Measurements from ENCODE around the gene STRA8. TPM values are rescaled to one million over a fixed set of nuclear protein-coding genes. Genes with fewer than 3 reads are reported as not detected.

STRA8 gene
- total RNA-seq, 1 experiment from 2014 or later: not detected

DNA sequence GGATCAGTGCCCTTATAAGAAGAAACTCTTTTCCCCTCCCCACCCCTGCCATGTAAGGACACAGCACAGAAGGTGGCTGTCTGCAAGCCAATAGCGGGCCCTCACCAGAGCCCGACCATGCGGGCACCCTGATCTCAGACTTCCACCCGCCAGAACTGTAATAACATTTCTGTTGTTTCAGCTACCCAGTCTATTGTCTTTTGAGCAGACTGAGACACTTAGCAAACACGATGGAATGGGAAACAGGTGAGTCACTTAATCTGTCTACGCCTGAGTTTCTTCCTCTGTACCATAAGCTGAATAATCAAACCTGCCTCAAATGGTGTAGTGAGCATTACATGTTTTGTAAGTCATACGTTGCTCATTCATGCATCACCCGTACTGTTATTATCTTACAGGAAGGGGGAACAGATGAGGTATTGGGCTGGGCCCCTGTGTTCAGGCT lies 58.2 kb downstream of the STRA8 start:
- H3K27ac Mint-ChIP-seq (ENCODE audit: low read depth, unreplicated experiment): peak overlapping the region; percentile 83
- CTCF ChIA-PET: interaction anchor here (1.3 to 3.9 kb wide), 2 partner anchors 11 to 44 kb away, joined by 10 to 27 read pairs; no protein-coding TSS in a partner anchor
- no TSS peak for BruUV-seq (replicated peaks)
- H3K9me3 Mint-ChIP-seq (ENCODE audit: unreplicated experiment): no peaks in the 10 kb centered on the region
- no peak overlapping the region for H3K4me3 Mint-ChIP-seq (ENCODE audit: unreplicated experiment)
- POLR2A ChIA-PET: interaction anchor here (0.6 to 2.1 kb wide), 10 partner anchors 9 to 59 kb away, joined by 3 to 9 read pairs (median 3); no protein-coding TSS in a partner anchor
- peak; percentile 80 for DNase-seq (ENCODE audit: unreplicated experiment)
- TF ChIP-seq, protein P1, sequence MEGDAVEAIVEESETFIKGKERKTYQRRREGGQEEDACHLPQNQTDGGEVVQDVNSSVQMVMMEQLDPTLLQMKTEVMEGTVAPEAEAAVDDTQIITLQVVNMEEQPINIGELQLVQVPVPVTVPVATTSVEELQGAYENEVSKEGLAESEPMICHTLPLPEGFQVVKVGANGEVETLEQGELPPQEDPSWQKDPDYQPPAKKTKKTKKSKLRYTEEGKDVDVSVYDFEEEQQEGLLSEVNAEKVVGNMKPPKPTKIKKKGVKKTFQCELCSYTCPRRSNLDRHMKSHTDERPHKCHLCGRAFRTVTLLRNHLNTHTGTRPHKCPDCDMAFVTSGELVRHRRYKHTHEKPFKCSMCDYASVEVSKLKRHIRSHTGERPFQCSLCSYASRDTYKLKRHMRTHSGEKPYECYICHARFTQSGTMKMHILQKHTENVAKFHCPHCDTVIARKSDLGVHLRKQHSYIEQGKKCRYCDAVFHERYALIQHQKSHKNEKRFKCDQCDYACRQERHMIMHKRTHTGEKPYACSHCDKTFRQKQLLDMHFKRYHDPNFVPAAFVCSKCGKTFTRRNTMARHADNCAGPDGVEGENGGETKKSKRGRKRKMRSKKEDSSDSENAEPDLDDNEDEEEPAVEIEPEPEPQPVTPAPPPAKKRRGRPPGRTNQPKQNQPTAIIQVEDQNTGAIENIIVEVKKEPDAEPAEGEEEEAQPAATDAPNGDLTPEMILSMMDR (IDR thresholded peaks at IDR 0.05; ENCODE audit: unreplicated experiment): no peak
- H3K27me3 Mint-ChIP-seq (ENCODE audit: insufficient read depth, unreplicated experiment): no peaks in the 10 kb centered on the region
- H3K4me1 Mint-ChIP-seq (ENCODE audit: insufficient read depth, unreplicated experiment): peaks cover 13% of the 10 kb centered on the region
- H3K36me3 Mint-ChIP-seq (ENCODE audit: insufficient read depth, unreplicated experiment): no peaks in the 10 kb centered on the region
- intact Hi-C loops (cut with micrococcal nuclease): no loop called here

DNA sequence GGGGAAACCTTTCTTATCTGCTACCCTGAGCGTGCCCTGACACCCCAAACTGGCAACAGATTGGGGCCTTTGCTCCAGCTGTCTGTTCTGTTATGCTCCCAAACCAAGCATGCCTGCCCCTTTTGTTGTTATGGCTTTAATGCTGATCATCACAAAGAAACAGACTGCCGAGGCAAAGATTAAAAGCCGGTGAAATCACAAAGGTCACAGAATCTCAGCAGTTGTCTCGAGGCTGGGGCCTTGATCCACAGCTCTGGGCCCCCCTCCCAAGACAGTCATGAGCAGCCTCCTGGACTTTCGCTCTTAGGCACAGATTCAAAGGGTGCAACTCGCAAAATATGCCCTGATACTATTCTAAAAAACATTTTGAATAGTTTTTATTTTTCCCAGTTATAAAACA lies 65.6 kb downstream of the STRA8 start:
- H3K27me3 Mint-ChIP-seq (ENCODE audit: insufficient read depth, unreplicated experiment): no peaks in the 10 kb centered on the region
- H3K4me3 Mint-ChIP-seq (ENCODE audit: unreplicated experiment): no peak overlapping the region
- TF ChIP-seq, protein P1 (IDR thresholded peaks at IDR 0.05; ENCODE audit: unreplicated experiment): no peak
- BruUV-seq (replicated peaks): no TSS peak
- H3K27ac Mint-ChIP-seq (ENCODE audit: low read depth, unreplicated experiment): no peak overlapping the region
- peaks cover 17% of the 10 kb centered on the region for H3K9me3 Mint-ChIP-seq (ENCODE audit: unreplicated experiment)
- no peak for DNase-seq (ENCODE audit: unreplicated experiment)
- no peaks in the 10 kb centered on the region for H3K4me1 Mint-ChIP-seq (ENCODE audit: insufficient read depth, unreplicated experiment)
- H3K36me3 Mint-ChIP-seq (ENCODE audit: insufficient read depth, unreplicated experiment): no peaks in the 10 kb centered on the region
- POLR2A ChIA-PET: interaction anchor here (0.7 to 1.4 kb wide), 2 partner anchors 19 to 27 kb away, joined by 3 to 4 read pairs; no protein-coding TSS in a partner anchor
- CTCF ChIA-PET: interaction anchor here (0.9 to 1.3 kb wide), 3 partner anchors 16 to 36 kb away, joined by 3 to 5 read pairs (median 4); no protein-coding TSS in a partner anchor
- intact Hi-C loops (cut with micrococcal nuclease): no loop called here

DNA sequence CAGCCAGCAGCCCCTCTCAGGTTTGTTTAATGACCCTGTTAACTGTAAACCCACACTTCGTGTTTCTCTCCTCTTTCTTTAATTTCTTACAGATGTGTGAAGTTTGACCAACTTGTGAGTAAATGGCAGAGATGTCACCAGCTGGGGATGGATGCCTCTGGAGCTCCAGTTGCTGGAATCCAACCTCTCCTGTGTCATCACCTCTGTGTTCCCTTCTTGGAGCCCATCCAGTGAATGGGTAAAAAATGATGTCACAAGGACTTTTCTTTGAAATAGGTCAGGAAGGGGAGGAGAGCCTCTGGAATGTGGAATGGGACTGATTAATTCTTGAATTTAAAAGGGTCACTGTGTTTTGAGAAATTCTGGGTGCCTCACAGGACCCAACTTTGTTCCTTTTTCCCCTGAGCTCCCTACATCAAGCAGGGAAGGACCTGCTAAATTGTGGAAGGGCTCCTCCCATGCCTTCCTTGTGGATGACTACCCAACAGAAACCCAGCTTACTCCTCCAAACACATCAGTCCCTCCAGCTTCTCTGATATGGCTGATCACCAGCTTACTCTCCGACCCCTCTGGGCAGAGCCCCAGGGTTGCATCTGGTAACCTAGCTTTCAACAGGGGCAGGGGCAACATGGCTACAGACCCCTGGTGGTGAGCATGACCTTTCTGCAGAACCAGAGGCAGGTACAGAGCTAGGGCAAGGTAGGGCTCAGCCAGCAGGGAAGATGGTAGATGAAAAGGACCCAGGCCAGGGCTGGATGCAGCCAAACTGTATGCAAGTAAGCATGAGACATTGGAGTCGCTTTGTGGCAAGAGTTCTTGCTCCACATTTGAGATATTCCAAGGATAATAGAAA lies 67.5 kb downstream of the STRA8 start:
- no peak overlapping the region for H3K27ac Mint-ChIP-seq (ENCODE audit: low read depth, unreplicated experiment)
- H3K27me3 Mint-ChIP-seq (ENCODE audit: insufficient read depth, unreplicated experiment): no peaks in the 10 kb centered on the region
- H3K4me1 Mint-ChIP-seq (ENCODE audit: insufficient read depth, unreplicated experiment): no peaks in the 10 kb centered on the region
- BruUV-seq (replicated peaks): no TSS peak
- intact Hi-C loops (cut with micrococcal nuclease): no loop called here
- no peaks in the 10 kb centered on the region for H3K36me3 Mint-ChIP-seq (ENCODE audit: insufficient read depth, unreplicated experiment)
- ChIA-PET POLR2A (no interaction called here), CTCF (interaction anchor here (0.8 to 1.2 kb wide), 6 partner anchors 15 to 41 kb away, joined by 3 to 4 read pairs (median 4); no protein-coding TSS in a partner anchor)
- H3K4me3 Mint-ChIP-seq (ENCODE audit: unreplicated experiment): no peak overlapping the region
- TF ChIP-seq, protein P1 (IDR thresholded peaks at IDR 0.05; ENCODE audit: unreplicated experiment): no peak
- H3K9me3 Mint-ChIP-seq (ENCODE audit: unreplicated experiment): peaks cover 17% of the 10 kb centered on the region
- DNase-seq (ENCODE audit: unreplicated experiment): no peak

Small RNA genes lying within 50 kb of the gene (microRNA-seq; reads per million reads assigned to microRNA genes)
- 0.40 reads per million for gene MIR6509

Other genes with a start within 250 kb of the STRA8 start
- gene AGBL3, start 247.3 kb upstream of the STRA8 start, total RNA-seq (2022): 1.1 and 1.8 TPM in 2 replicates
- gene TMEM140, start 85.8 kb upstream of the STRA8 start, total RNA-seq (2022): not detected in 2 replicates
- gene CYREN, start 63.1 kb upstream of the STRA8 start, total RNA-seq (2022): 66.0 and 71.0 TPM in 2 replicates
- gene WDR91, start 22.3 kb upstream of the STRA8 start, total RNA-seq (2022): 6.7 and 7.3 TPM in 2 replicates